Mesenchymal stem cell (in vitro differentiated cells and primary cell): ENCODE measurements around the gene AGAP1.

Experiments used
- DNase-seq: peaks from one replicate; pipeline ENCODE4 v3.0.0-alpha.2; 2013
- H2AFZ ChIP-seq: one replicate; pipeline ENCODE4 v1.6.1; 2013; ENCODE audit warnings: low read depth, mild to moderate bottlenecking, control low read depth, inconsistent platforms, low read length, moderate library complexity
- H2AK5ac ChIP-seq: 2 replicates; pipeline ENCODE4 v1.6.1; 2013; ENCODE audit warnings: low read length, moderate library complexity, mild to moderate bottlenecking, inconsistent platforms; ENCODE audit not compliant: severe bottlenecking
- H2BK120ac ChIP-seq: one replicate; pipeline ENCODE4 v1.6.1; 2013; ENCODE audit warnings: low read depth, mild to moderate bottlenecking, inconsistent platforms, low read length, moderate library complexity
- H2BK12ac ChIP-seq, 2 experiments: one replicate each; pipeline ENCODE4 v1.6.1; 2013; ENCODE audit warnings: inconsistent platforms in 2 of 2, low read length in 2 of 2, mild to moderate bottlenecking in 2 of 2, moderate library complexity in 2 of 2, control low read depth in 1 of 2
- H2BK15ac ChIP-seq: one replicate; pipeline ENCODE4 v1.6.1; 2013; ENCODE audit warnings: mild to moderate bottlenecking, low read depth, inconsistent platforms; ENCODE audit not compliant: poor library complexity, severe bottlenecking
- H2BK5ac ChIP-seq: 2 replicates; pipeline ENCODE4 v1.6.1; 2013; ENCODE audit warnings: low read depth, mild to moderate bottlenecking, low read length, control low read depth, inconsistent platforms; ENCODE audit not compliant: poor library complexity, severe bottlenecking
- H3K14ac ChIP-seq, 2 experiments: one replicate each; pipeline ENCODE4 v1.6.1; 2013; ENCODE audit warnings: inconsistent platforms in 2 of 2, low read length in 2 of 2, control low read depth in 1 of 2, mild to moderate bottlenecking in 1 of 2, moderate library complexity in 1 of 2
- H3K18ac ChIP-seq, 2 experiments: one replicate each; pipeline ENCODE4 v1.6.1; 2013; ENCODE audit warnings: inconsistent platforms in 2 of 2, low read length in 2 of 2, control low read depth in 1 of 2, low read depth in 1 of 2, mild to moderate bottlenecking in 1 of 2
- H3K23ac ChIP-seq, 2 experiments: one replicate each; pipeline ENCODE4 v1.6.1; 2013; ENCODE audit warnings: inconsistent platforms in 2 of 2, low read length in 2 of 2, mild to moderate bottlenecking in 2 of 2, moderate library complexity in 2 of 2, control low read depth in 1 of 2
- H3K27ac ChIP-seq: 2 replicates; pipeline ENCODE4 v1.5.1; 2013; ENCODE audit warnings: mild to moderate bottlenecking, moderate library complexity, low read length, control low read depth, inconsistent platforms; ENCODE audit not compliant: poor library complexity, severe bottlenecking
- H3K27me3 ChIP-seq, 2 experiments: 2 replicates each; pipeline versions ENCODE4 v1.6.1 to v1.7.0; 2013; ENCODE audit warnings: low read length in 2 of 2, mild to moderate bottlenecking in 2 of 2, moderate library complexity in 2 of 2, control low read depth in 1 of 2, inconsistent platforms in 1 of 2; ENCODE audit not compliant: control insufficient read depth in 1 of 2, insufficient read depth in 1 of 2
- H3K36me3 ChIP-seq, 2 experiments: 2 replicates each; pipeline versions ENCODE4 v1.6.1 to v1.7.0; 2013; ENCODE audit warnings: low read length in 2 of 2, control low read depth in 1 of 2, inconsistent platforms in 1 of 2, low read depth in 1 of 2, mild to moderate bottlenecking in 1 of 2; ENCODE audit not compliant: insufficient read depth in 2 of 2, control insufficient read depth in 1 of 2
- H3K4ac ChIP-seq, 2 experiments: one replicate each; pipeline ENCODE4 v1.6.1; 2013; ENCODE audit warnings: inconsistent platforms in 2 of 2, low read length in 2 of 2, mild to moderate bottlenecking in 2 of 2, moderate library complexity in 2 of 2, control low read depth in 1 of 2, low read depth in 1 of 2
- H3K4me1 ChIP-seq: 2 replicates; pipeline ENCODE4 v1.6.1; 2013; ENCODE audit warnings: low read depth, low read length, control low read depth; ENCODE audit not compliant: control insufficient read depth, insufficient read depth
- H3K4me2 ChIP-seq: 2 replicates; pipeline ENCODE4 v1.6.1; 2013; ENCODE audit warnings: low read length, mild to moderate bottlenecking, inconsistent platforms; ENCODE audit not compliant: poor library complexity, severe bottlenecking
- H3K4me3 ChIP-seq, 2 experiments: 2 replicates each; pipeline versions ENCODE4 v1.5.1 to v1.7.0; 2013; ENCODE audit warnings: low read length in 2 of 2, mild to moderate bottlenecking in 2 of 2, control low read depth in 1 of 2, low read depth in 1 of 2; ENCODE audit not compliant: insufficient read depth in 1 of 2
- H3K79me1 ChIP-seq: replicated peaks from 2 replicates; pipeline ENCODE4 v1.6.1; 2013; ENCODE audit warnings: mild to moderate bottlenecking, control low read depth, low read length, inconsistent platforms; ENCODE audit not compliant: poor library complexity, severe bottlenecking
- H3K9ac ChIP-seq: 2 replicates; pipeline ENCODE4 v1.7.0; 2013; ENCODE audit warnings: mild to moderate bottlenecking, low read length, moderate library complexity
- H3K9me3 ChIP-seq: 2 replicates; pipeline ENCODE4 v1.7.0; 2013; ENCODE audit warnings: mild to moderate bottlenecking, low read length; ENCODE audit not compliant: control insufficient read depth
- H4K8ac ChIP-seq: one replicate; pipeline ENCODE4 v1.6.1; 2013; ENCODE audit warnings: inconsistent platforms, mild to moderate bottlenecking, low read length, moderate library complexity
- H4K91ac ChIP-seq: one replicate; pipeline ENCODE4 v1.6.1; 2013; ENCODE audit warnings: mild to moderate bottlenecking, low read length, inconsistent platforms
- WGBS: methylation state at CpG from one replicate; pipeline ENCODE4 v1.1.7; 2013; ENCODE audit warnings: mixed read lengths; 5-methylcytosine and 5-hydroxymethylcytosine counted together

Gene AGAP1

GRCh38 chr2:236041616-236042015, 547.8 kb downstream of the AGAP1 start:
- WGBS: 95% methylated on average over 8 of the region's 8 CpGs
- no peak overlapping the region for H3K4ac ChIP-seq
- H3K4me1 ChIP-seq: peaks cover 9% of the 10 kb centered on the region

GRCh38 chr2:236042087-236042486, 548.2 kb downstream of the AGAP1 start:
- Histone ChIP-seq H2BK15ac (no peak overlapping the region), H4K91ac (no peak overlapping the region), H4K8ac (no peak overlapping the region), H3K27me3 (no peaks in the 10 kb centered on the region), H3K9ac (no peak overlapping the region), H3K23ac (no peak overlapping the region), H3K4me2 (no peak overlapping the region), H3K4me1 (peaks cover 9% of the 10 kb centered on the region), H3K14ac (no peak overlapping the region), H3K79me1 (no peaks in the 10 kb centered on the region), H3K9me3 (no peaks in the 10 kb centered on the region), H3K36me3 (peaks cover 33 to 36% of the 10 kb centered on the region in 2 experiments), H3K18ac (no peak overlapping the region), H2AFZ (no peak overlapping the region), H3K4ac (no peak overlapping the region), H3K27ac (no peak overlapping the region), H2BK120ac (no peak overlapping the region), H2BK5ac (no peak overlapping the region), H2AK5ac (no peak overlapping the region), H3K4me3 (no peak overlapping the region), H2BK12ac (no peak overlapping the region)
- no peak for DNase-seq
- WGBS: 88% methylated on average over 6 of the region's 6 CpGs

More at GRCh38 chr2:236041616-236042015, 547.8 kb downstream of the AGAP1 start:
- no peak overlapping the region for H3K4me3 ChIP-seq
- H3K27me3 ChIP-seq: no peaks in the 10 kb centered on the region
- H3K27ac ChIP-seq: no peak overlapping the region
- H4K91ac ChIP-seq: no peak overlapping the region
- no peaks in the 10 kb centered on the region for H3K9me3 ChIP-seq
- peaks cover 33 to 35% of the 10 kb centered on the region in 2 experiments for H3K36me3 ChIP-seq
- no peak overlapping the region for H2BK15ac ChIP-seq
- no peak for DNase-seq
- H3K23ac ChIP-seq: no peak overlapping the region
- H2BK12ac ChIP-seq: no peak overlapping the region
- no peaks in the 10 kb centered on the region for H3K79me1 ChIP-seq
- no peak overlapping the region for H4K8ac ChIP-seq
- no peak overlapping the region for H2BK120ac ChIP-seq
- H2AFZ ChIP-seq: no peak overlapping the region
- no peak overlapping the region for H2AK5ac ChIP-seq
- no peak overlapping the region for H2BK5ac ChIP-seq
- H3K18ac ChIP-seq: no peak overlapping the region
- H3K9ac ChIP-seq: no peak overlapping the region
- H3K14ac ChIP-seq: no peak overlapping the region
- no peak overlapping the region for H3K4me2 ChIP-seq

GRCh38 chr2:236044191-236044590, 550.3 kb downstream of the AGAP1 start:
- H3K79me1 ChIP-seq: no peaks in the 10 kb centered on the region
- no peaks in the 10 kb centered on the region for H3K9me3 ChIP-seq
- WGBS: 92% methylated on average over 6 of the region's 6 CpGs
- no peak overlapping the region for H3K23ac ChIP-seq
- no peak overlapping the region for H3K4ac ChIP-seq
- no peaks in the 10 kb centered on the region for H3K27me3 ChIP-seq
- no peak overlapping the region for H2AFZ ChIP-seq
- H3K4me1 ChIP-seq: peaks cover 9% of the 10 kb centered on the region
- no peak overlapping the region for H2BK5ac ChIP-seq
- no peak overlapping the region for H3K9ac ChIP-seq
- H4K91ac ChIP-seq: no peak overlapping the region
- H3K18ac ChIP-seq: no peak overlapping the region
- no peak overlapping the region for H2BK15ac ChIP-seq
- no peak overlapping the region for H3K27ac ChIP-seq
- peak overlapping the region in 1 of 2 experiments; percentile 14 for H3K4me3 ChIP-seq
- H2BK120ac ChIP-seq: no peak overlapping the region
- peaks cover 38 to 43% of the 10 kb centered on the region in 2 experiments for H3K36me3 ChIP-seq
- no peak overlapping the region for H4K8ac ChIP-seq
- H2AK5ac ChIP-seq: no peak overlapping the region
- no peak overlapping the region for H2BK12ac ChIP-seq
- DNase-seq: no peak
- H3K14ac ChIP-seq: no peak overlapping the region
- no peak overlapping the region for H3K4me2 ChIP-seq

- no peak overlapping the region for H4K8ac ChIP-seq
- H3K4ac ChIP-seq: no peak overlapping the region
- no peak overlapping the region for H2BK120ac ChIP-seq
- no peak overlapping the region for H3K9ac ChIP-seq
- H3K9me3 ChIP-seq: no peaks in the 10 kb centered on the region
- H2BK12ac ChIP-seq: no peak overlapping the region
- no peak overlapping the region for H3K18ac ChIP-seq
- H2BK5ac ChIP-seq: no peak overlapping the region
- H3K36me3 ChIP-seq: peaks cover 39 to 42% of the 10 kb centered on the region in 2 experiments
- H2AK5ac ChIP-seq: no peak overlapping the region
- H3K27me3 ChIP-seq: no peaks in the 10 kb centered on the region
- no peak overlapping the region for H3K27ac ChIP-seq
- H3K4me3 ChIP-seq: no peak overlapping the region
- H3K23ac ChIP-seq: peak overlapping the region in 1 of 2 experiments; percentile 14
- 93% methylated on average over 26 of the region's 26 CpGs for WGBS
- no peak overlapping the region for H2BK15ac ChIP-seq
- H3K79me1 ChIP-seq: no peaks in the 10 kb centered on the region
- H4K91ac ChIP-seq: no peak overlapping the region
- H3K4me2 ChIP-seq: no peak overlapping the region
- no peak overlapping the region for H3K14ac ChIP-seq
- H2AFZ ChIP-seq: no peak overlapping the region
- H3K4me1 ChIP-seq: peaks cover 9% of the 10 kb centered on the region
- no peak for DNase-seq
These were observed 551.7 kb downstream of the AGAP1 start for GRCh38 chr2:236045251-236046235.
